HG03565 (cell line): Measurements from ENCODE around the gene PRKAR1A.

Experiments used
- ATAC-seq: cut with Tn5 transposase; IDR thresholded peaks from one replicate; pipeline ENCODE4 v1.9.1; 2021; ENCODE audit warnings: mild to moderate bottlenecking, moderate library complexity; ENCODE audit not compliant: unreplicated experiment

PRKAR1A gene

DNA sequence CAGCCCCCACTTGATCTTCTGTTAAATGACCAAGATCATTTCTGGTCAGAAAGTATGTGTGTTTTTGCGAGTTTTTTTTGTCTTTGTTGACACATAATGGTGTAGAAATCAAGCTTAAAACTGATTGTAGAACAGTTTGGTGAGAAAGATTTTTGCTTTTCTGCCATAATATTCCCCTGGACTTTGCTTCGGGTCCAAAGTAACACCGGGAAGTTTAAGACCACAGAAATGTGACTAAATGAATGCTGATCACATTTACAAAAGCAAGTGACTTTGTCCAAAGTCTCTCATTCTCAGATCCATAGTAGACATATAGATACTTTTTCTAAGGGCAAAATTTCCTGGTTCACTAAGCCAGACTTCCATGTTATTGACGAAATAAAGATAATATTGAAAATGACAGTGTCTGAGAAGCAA is 86.3 kb downstream of the PRKAR1A start:
- ATAC-seq = no peak

DNA sequence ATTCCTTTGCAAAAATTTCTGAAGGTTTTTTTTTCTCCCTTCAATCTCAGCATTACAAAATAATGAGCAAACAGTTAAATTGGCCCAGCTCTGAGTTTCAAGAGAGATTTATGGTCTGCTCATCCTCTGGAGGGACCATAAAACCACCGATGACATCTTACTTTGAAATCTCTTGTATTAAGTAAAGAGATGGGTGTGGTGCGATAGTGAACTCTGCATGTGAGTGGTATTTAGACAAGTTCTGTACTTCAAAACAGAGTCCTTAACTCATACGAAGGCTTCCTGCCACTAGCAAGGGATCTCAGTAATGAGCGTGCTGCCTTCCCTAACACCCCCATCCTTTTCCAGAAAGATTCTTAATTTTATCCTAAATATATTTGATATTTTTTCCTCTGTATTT is 86.9 kb downstream of the PRKAR1A start:
- no peak for ATAC-seq

DNA sequence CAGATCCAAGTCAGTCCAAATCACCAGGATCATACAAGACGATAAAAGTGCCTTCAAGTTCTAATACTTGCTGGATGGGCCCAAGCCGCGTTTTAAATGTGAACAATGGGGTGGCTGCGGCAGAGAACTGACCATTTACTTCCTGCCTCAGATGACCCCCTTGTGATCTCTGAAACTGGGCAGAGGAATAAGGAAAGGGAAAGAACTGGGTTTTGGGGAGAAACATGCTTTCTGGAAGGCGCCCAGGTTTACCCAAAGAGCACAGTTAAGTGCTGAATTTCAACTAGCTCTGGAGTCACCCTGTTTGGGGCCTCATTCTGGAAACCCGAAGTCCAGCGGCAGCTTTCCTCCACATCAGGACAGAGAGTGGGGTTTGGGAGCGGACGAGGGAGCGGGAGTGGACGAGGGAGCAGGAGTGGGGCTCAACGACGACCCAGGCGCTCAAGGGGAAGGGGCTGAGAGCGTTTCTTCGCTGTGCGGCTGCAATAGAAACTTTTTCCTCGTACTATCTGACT is 87.4 kb downstream of the PRKAR1A start:
- ATAC-seq = no peak

DNA sequence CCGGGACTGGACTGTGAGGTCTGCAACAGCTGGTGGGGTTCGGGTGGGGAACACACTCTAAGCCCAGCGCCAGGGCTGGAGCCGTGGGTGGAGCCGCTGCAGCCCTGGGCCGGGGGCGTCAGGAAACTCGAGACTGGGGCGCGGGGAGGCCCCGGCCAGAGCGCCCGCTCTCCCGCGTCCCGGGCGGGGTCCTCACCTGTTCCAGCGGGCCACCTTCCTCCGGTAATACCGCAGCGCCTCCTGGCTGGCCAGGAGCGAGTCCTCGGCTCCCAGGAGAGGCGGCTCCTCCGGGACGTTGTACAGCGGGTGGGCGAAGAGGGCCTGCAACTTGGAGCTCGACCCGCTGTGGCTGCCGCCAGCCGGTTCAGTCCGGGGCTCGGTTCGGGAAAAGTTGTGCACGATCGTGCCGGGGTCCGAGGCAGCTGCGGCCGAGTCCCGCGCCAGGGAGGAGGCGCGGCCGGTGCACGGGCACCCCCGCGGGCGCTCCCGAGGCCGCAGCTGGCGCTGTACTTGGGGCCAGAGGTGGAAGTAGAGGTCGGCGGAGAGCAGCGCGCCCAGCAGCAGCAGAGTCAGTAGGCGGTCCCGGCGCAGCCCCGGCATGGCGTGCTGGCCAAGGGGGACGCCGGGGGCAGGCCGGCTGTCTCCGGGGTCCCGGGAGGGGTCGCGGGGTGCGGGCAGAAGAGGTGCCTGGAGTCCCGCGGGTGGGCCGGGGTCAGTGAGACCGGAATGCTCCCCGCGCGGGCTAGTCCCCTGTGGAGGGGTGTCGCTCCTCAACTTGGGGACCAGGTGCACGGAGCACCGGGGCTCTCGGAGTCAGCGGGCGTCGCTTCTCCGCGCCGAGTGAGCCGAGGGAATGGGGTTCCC is 88.1 kb downstream of the PRKAR1A start:
- ATAC-seq = no peak
